ENCODE measurements around the gene CLDN22.

DNA sequence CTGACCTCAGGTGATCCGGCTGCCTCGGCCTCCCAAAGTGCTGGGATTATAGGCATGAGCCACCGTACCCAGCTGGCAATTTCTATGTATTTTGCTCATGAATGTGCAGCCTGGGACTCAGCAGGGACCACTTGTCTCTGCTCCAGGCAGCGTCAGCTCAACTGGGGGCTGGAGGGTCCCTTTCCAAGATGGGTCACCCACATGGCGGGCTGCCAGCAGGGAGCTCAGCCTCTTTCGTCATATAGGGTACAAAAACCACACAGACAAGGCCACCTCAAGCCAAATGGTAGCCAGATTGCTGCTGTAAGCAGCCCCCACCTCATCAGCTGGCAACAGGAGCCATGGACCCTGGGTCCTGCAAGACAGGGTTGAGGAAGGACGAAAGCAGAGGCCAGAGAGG, 4.5 kb upstream of the CLDN22 start:
- TF ChIP-seq, protein P1, sequence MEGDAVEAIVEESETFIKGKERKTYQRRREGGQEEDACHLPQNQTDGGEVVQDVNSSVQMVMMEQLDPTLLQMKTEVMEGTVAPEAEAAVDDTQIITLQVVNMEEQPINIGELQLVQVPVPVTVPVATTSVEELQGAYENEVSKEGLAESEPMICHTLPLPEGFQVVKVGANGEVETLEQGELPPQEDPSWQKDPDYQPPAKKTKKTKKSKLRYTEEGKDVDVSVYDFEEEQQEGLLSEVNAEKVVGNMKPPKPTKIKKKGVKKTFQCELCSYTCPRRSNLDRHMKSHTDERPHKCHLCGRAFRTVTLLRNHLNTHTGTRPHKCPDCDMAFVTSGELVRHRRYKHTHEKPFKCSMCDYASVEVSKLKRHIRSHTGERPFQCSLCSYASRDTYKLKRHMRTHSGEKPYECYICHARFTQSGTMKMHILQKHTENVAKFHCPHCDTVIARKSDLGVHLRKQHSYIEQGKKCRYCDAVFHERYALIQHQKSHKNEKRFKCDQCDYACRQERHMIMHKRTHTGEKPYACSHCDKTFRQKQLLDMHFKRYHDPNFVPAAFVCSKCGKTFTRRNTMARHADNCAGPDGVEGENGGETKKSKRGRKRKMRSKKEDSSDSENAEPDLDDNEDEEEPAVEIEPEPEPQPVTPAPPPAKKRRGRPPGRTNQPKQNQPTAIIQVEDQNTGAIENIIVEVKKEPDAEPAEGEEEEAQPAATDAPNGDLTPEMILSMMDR (conservative IDR thresholded peaks at IDR 0.05 in 1 of 2, IDR thresholded peaks at IDR 0.05 in 1 of 2; ENCODE audit: low read depth in 1 of 2, low read length in 2 of 2): no peak
- no peak for TF ChIP-seq EZH2 (IDR thresholded peaks at IDR 0.05; ENCODE audit: low read length, missing control alignments)

Measured in fibroblast of lung (primary cell).